ENCODE results near the gene ZC3HAV1L.

The ZC3HAV1L gene

GRCh38 chr7:139035586-139036353, at the start of gene ZC3HAV1L:
Gene ZC3HAV1L (minus strand): TSS chr7:139036042. CDS start chr7:139036017, 25 bp downstream.
- H3K27ac ChIP-seq: peak within 1 kb of the TSS; percentile 21
- peak; percentile 53 for DNase-seq
- H3K36me3 ChIP-seq (replicated peaks): peaks cover 8% of the 10 kb centered on the region
- H3K27me3 ChIP-seq (replicated peaks): no peaks in the 10 kb centered on the region
- TF ChIP-seq, protein P1, sequence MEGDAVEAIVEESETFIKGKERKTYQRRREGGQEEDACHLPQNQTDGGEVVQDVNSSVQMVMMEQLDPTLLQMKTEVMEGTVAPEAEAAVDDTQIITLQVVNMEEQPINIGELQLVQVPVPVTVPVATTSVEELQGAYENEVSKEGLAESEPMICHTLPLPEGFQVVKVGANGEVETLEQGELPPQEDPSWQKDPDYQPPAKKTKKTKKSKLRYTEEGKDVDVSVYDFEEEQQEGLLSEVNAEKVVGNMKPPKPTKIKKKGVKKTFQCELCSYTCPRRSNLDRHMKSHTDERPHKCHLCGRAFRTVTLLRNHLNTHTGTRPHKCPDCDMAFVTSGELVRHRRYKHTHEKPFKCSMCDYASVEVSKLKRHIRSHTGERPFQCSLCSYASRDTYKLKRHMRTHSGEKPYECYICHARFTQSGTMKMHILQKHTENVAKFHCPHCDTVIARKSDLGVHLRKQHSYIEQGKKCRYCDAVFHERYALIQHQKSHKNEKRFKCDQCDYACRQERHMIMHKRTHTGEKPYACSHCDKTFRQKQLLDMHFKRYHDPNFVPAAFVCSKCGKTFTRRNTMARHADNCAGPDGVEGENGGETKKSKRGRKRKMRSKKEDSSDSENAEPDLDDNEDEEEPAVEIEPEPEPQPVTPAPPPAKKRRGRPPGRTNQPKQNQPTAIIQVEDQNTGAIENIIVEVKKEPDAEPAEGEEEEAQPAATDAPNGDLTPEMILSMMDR (IDR thresholded peaks at IDR 0.05; ENCODE audit: low read depth, low read length, missing control alignments): no peak
- H3K4me3 ChIP-seq (ENCODE audit: low read depth, low read length): peak within 1 kb of the TSS; percentile 73
- in situ Hi-C loops (cut with HindIII; ENCODE audit: low pct_ligation_motif_present, low sequenced_read_pairs): no loop called here

DNA sequence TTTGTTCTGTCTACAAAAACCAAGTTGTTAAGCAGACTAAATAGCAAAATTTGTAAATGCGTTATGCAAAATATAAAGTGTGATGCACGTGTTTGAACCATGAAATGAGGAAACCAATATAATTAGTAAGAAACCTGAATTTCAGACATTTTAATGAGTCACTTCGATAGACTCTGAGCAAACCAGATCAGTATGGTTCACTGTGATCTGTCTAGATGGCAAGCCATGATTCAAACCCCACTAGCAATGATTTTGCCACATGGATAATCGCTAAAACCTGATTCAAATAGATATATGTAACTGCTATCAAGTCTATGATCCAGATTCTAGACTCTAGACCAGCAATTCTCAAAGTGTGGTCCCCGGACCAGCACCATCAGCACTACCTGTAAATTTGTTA, 48.9 kb upstream of the ZC3HAV1L start:
- H3K27me3 ChIP-seq (replicated peaks): no peaks in the 10 kb centered on the region
- no peak overlapping the region for H3K27ac ChIP-seq
- H3K36me3 ChIP-seq (replicated peaks): peaks cover 42% of the 10 kb centered on the region
- H3K4me3 ChIP-seq (ENCODE audit: low read depth, low read length): no peak overlapping the region
- in situ Hi-C loops (cut with HindIII; ENCODE audit: low pct_ligation_motif_present, low sequenced_read_pairs): no loop called here
- no peak for DNase-seq
- TF ChIP-seq, protein P1 (IDR thresholded peaks at IDR 0.05; ENCODE audit: low read depth, low read length, missing control alignments): no peak

DNA sequence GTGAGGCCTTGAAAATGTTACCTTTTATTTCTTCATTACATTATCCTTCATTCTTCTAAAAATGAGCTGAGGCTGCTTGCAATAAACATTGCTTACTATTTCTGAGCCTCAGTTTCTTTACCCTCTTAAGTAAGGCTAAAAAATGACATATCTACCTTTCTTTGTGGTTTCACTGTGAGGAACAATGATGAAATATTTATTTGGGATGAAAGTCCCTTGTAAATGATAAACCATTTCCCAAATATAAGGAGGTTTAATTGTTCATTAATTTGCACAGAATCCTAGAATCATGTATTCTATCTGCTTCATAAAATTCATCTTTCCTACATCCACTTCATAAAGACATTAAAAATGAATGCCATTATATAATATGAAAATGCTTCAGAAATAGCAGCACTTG, 45.7 kb upstream of the ZC3HAV1L start:
- Histone ChIP-seq H3K27ac (no peak overlapping the region), H3K27me3 (replicated peaks) (no peaks in the 10 kb centered on the region), H3K36me3 (replicated peaks) (peaks cover 44% of the 10 kb centered on the region), H3K4me3 (ENCODE audit: low read depth, low read length) (no peak overlapping the region)
- TF ChIP-seq, protein P1 (IDR thresholded peaks at IDR 0.05; ENCODE audit: low read depth, low read length, missing control alignments): no peak
- no peak for DNase-seq
- in situ Hi-C loops (cut with HindIII; ENCODE audit: low pct_ligation_motif_present, low sequenced_read_pairs): no loop called here

DNA sequence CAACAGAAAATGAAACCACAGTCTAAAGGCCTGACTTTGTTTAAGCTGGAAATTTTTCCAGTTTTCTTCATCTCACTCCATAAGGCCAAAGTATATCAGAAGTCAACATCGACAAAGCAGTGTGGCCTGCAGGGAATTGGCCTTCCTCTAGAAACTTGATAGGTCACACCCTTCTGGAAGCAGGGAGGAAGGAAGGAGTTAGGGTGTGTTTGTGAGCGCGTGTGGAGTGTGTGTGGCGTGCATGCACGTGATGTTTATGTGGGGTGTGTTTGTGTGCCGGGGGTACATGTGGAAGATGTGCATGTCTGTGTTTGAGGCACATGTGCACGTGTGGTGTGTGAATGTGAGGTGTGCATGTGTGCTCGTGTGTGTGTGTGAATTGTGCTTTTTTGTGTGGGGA, 45.1 kb upstream of the ZC3HAV1L start:
- TF ChIP-seq, protein P1 (IDR thresholded peaks at IDR 0.05; ENCODE audit: low read depth, low read length, missing control alignments): no peak
- no peak overlapping the region for H3K27ac ChIP-seq
- no peak overlapping the region for H3K4me3 ChIP-seq (ENCODE audit: low read depth, low read length)
- in situ Hi-C loops (cut with HindIII; ENCODE audit: low pct_ligation_motif_present, low sequenced_read_pairs): no loop called here
- H3K27me3 ChIP-seq (replicated peaks): no peaks in the 10 kb centered on the region
- H3K36me3 ChIP-seq (replicated peaks): peaks cover 48% of the 10 kb centered on the region
- no peak for DNase-seq

DNA sequence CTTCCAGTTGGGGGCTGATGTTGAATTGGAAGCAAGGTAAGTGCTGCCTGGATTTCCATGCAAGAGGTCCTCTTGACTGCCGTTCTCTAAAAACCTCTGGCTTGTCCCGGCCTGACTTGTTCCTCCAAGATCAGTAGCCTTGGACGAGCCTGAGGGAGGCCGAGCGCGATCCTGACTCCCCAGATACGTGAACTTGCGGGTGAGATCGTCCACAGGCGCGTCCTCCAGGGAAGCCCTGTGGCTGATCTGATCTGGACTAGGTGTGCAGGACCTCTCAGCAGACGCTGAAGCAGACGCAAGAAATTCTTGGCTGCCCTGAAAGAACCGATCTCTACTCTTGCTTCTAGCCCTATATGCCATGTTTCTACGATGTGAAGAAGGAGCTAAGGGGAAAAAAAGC, 44.0 kb upstream of the ZC3HAV1L start:
- Histone ChIP-seq H3K27ac (no peak overlapping the region), H3K27me3 (replicated peaks) (no peaks in the 10 kb centered on the region), H3K4me3 (ENCODE audit: low read depth, low read length) (no peak overlapping the region), H3K36me3 (replicated peaks) (peaks cover 54% of the 10 kb centered on the region)
- no peak for DNase-seq
- in situ Hi-C loops (cut with HindIII; ENCODE audit: low pct_ligation_motif_present, low sequenced_read_pairs): no loop called here
- TF ChIP-seq, protein P1 (IDR thresholded peaks at IDR 0.05; ENCODE audit: low read depth, low read length, missing control alignments): no peak

GRCh38 chr7:139078911-139079310, 43.1 kb upstream of the ZC3HAV1L start:
- peaks cover 53% of the 10 kb centered on the region for H3K36me3 ChIP-seq (replicated peaks)
- H3K27me3 ChIP-seq (replicated peaks): no peaks in the 10 kb centered on the region
- H3K27ac ChIP-seq: no peak overlapping the region
- TF ChIP-seq, protein P1 (IDR thresholded peaks at IDR 0.05; ENCODE audit: low read depth, low read length, missing control alignments): no peak
- in situ Hi-C loops (cut with HindIII; ENCODE audit: low pct_ligation_motif_present, low sequenced_read_pairs): no loop called here
- no peak for DNase-seq
- no peak overlapping the region for H3K4me3 ChIP-seq (ENCODE audit: low read depth, low read length)

All from brain microvascular endothelial cell (primary cell).